PC-3 (cell line): Measurements from ENCODE around the gene BCL3. TPM values are rescaled to one million over a fixed set of nuclear protein-coding genes. Genes with fewer than 3 reads are reported as not detected.
A peak's percentile ranks its signal among the peaks of the same experiment; 100 is the strongest.

ENCODE experiments used
- ATAC-seq: fragments of 200-7000 bp; cut with Tn5 transposase; 2 replicates; pipeline ENCODE4 v1.9.1; 2020; ENCODE audit warnings: mild to moderate bottlenecking, moderate library complexity
- BruUV-seq: library from RNA; stranded (reverse); fragments of 400-500 nt; replicated peaks from 2 replicates; lab custom pipeline; 2021; lab: Mats Ljungman, UMichigan
- CTCF ChIA-PET: fragments of 300-600 bp; sonication (Branson Sonifier 250); formaldehyde crosslinking; loops from one replicate; lab custom pipeline; 2022; ENCODE audit warnings: antibody characterized with exemption; lab: Charles Lee
- POLR2A ChIA-PET: fragments of 300-600 bp; sonication (Branson Sonifier 250); formaldehyde crosslinking; loops from one replicate; lab custom pipeline; 2022; ENCODE audit warnings: antibody characterized with exemption; ENCODE audit not compliant: unreplicated experiment; lab: Charles Lee
- DNase-seq: peaks from one replicate; pipeline ENCODE4 v3.0.0-alpha.2; 2015
- H2AFZ ChIP-seq: fragments of 300-600 bp; sonication (generic); 2 replicates; pipeline ENCODE4 v1.6.0; 2016; ENCODE audit warnings: antibody characterized with exemption, low read length
- H3F3A ChIP-seq: fragments of 300-600 bp; sonication (generic); one replicate; pipeline ENCODE4 v1.6.0; 2017; ENCODE audit warnings: antibody characterized with exemption, low read length, control low read depth, mild to moderate bottlenecking; ENCODE audit not compliant: unreplicated experiment
- H3K27ac ChIP-seq: fragments of 300-600 bp; sonication (generic); 2 replicates; pipeline ENCODE4 v1.5.1; 2016; ENCODE audit warnings: mild to moderate bottlenecking, low read length
- H3K27me3 ChIP-seq: fragments of 300-600 bp; sonication (generic); 2 replicates; pipeline ENCODE4 v1.6.1; 2016; ENCODE audit warnings: low read length, mixed read lengths
- H3K36me3 ChIP-seq: fragments of 300-600 bp; sonication (generic); 2 replicates; pipeline ENCODE4 v1.6.1; 2016; ENCODE audit warnings: low read depth, mixed run types, low read length, mixed read lengths
- H3K4me1 ChIP-seq: fragments of 300-600 bp; sonication (generic); 2 replicates; pipeline ENCODE4 v1.5.1; 2016; ENCODE audit warnings: low read length; ENCODE audit not compliant: insufficient read depth
- H3K4me2 ChIP-seq: fragments of 300-600 bp; sonication (generic); 2 replicates; pipeline ENCODE4 v1.6.0; 2016; ENCODE audit warnings: low read length
- H3K4me3 ChIP-seq: fragments of 300-600 bp; sonication (generic); 2 replicates; pipeline ENCODE4 v1.5.1; 2016; ENCODE audit warnings: mild to moderate bottlenecking, low read length, mixed read lengths
- H3K79me2 ChIP-seq: fragments of 300-600 bp; sonication (generic); 2 replicates; pipeline ENCODE4 v1.6.1; 2017; ENCODE audit warnings: low read length, mixed read lengths
- H3K9ac ChIP-seq: fragments of 300-600 bp; sonication (generic); 2 replicates; pipeline ENCODE4 v1.6.0; 2016; ENCODE audit warnings: mild to moderate bottlenecking, low read length
- H3K9me2 ChIP-seq: fragments of 300-600 bp; sonication (generic); replicated peaks from 2 replicates; pipeline ENCODE4 v1.6.1; 2016; ENCODE audit warnings: mixed run types, low read length, mixed read lengths
- H3K9me3 ChIP-seq: fragments of 300-600 bp; sonication (generic); 2 replicates; pipeline ENCODE4 v1.6.1; 2016; ENCODE audit warnings: low read length, mixed read lengths
- H4K20me1 ChIP-seq: fragments of 300-600 bp; sonication (generic); 2 replicates; pipeline ENCODE4 v1.6.1; 2016; ENCODE audit warnings: low read length, mixed read lengths
- CTCF ChIP-seq: fragments of 300-600 bp; sonication (generic); conservative IDR thresholded peaks from 2 replicates; pipeline ENCODE4 v1.5.1; 2017; ENCODE audit warnings: antibody characterized with exemption, low read depth, mild to moderate bottlenecking, low read length
- EZH2 ChIP-seq: fragments of 300-600 bp; sonication (generic); IDR thresholded peaks from one replicate; pipeline ENCODE4 v1.6.1; 2017; ENCODE audit warnings: antibody characterized with exemption, mild to moderate bottlenecking, low read length; ENCODE audit not compliant: unreplicated experiment
- EZH2phosphoT487 ChIP-seq: fragments of 300-600 bp; sonication (generic); IDR thresholded peaks from 2 replicates; pipeline ENCODE4 v1.6.1; 2018; ENCODE audit warnings: mild to moderate bottlenecking, antibody characterized with exemption, low read length, borderline replicate concordance
- intact Hi-C: fragments of 100-400 bp; cut with micrococcal nuclease; formaldehyde crosslinking; loops from 2 replicates; pipeline ENCODE4 v1.9.0; 2023
- total RNA-seq: library from RNA; depleted of rRNA; stranded (reverse); fragments of >200 nt; gene quantifications from 2 replicates; pipeline ENCODE4 v1.2.3, GENCODE V29; 2014

The BCL3 gene
- total RNA-seq, 1 experiment from 2014 or later = 25.5 TPM

GRCh38 chr19:44735011-44735410 lies 13.5 kb upstream of the BCL3 start:
- Histone ChIP-seq H3K9me2 (no peaks in the 10 kb centered on the region), H3K79me2 (no peaks in the 10 kb centered on the region), H3K9ac (no peak overlapping the region), H3K4me1 (peaks cover 15% of the 10 kb centered on the region; the same call in 1 of the 2 replicates), H2AFZ (0 out of 2 replicates have a peak overlapping the region, but pooled peaks have one; percentile 34), H3K27ac (peak overlapping the region; percentile 53), H3K4me2 (no peak overlapping the region; the same call in 1 of the 2 replicates), H4K20me1 (no peaks in the 10 kb centered on the region), H3K27me3 (no peaks in the 10 kb centered on the region), H3K9me3 (no peaks in the 10 kb centered on the region), H3F3A (no peaks in the 10 kb centered on the region), H3K4me3 (no peak overlapping the region), H3K36me3 (no peaks in the 10 kb centered on the region)
- POLR2A ChIA-PET = no interaction called here
- BruUV-seq = no TSS peak
- intact Hi-C loops = no loop called here
- CTCF ChIA-PET = no interaction called here
- peak; percentile 69 for ATAC-seq
- TF ChIP-seq CTCF (no peak), EZH2phosphoT487 (no peak), EZH2 (no peak)
- DNase-seq = peak; percentile 58

- H2AFZ ChIP-seq = no peak overlapping the region
- H3K9ac ChIP-seq = no peak overlapping the region
- H3K27ac ChIP-seq = no peak overlapping the region
- no peaks in the 10 kb centered on the region for H3K27me3 ChIP-seq
- intact Hi-C loops = no loop called here
- peaks cover 30% of the 10 kb centered on the region for H3K4me1 ChIP-seq
- H3K4me2 ChIP-seq = no peak overlapping the region
- no peak for TF ChIP-seq EZH2phosphoT487
- no peak for TF ChIP-seq CTCF
- TF ChIP-seq EZH2 = no peak
- no peak for ATAC-seq
- POLR2A ChIA-PET = no interaction called here
- no peaks in the 10 kb centered on the region for H3K9me2 ChIP-seq
- no peak overlapping the region for H3K4me3 ChIP-seq
- DNase-seq = no peak
- no peaks in the 10 kb centered on the region for H4K20me1 ChIP-seq
- H3F3A ChIP-seq = no peaks in the 10 kb centered on the region
- no peaks in the 10 kb centered on the region for H3K79me2 ChIP-seq
- BruUV-seq = no TSS peak
- no peaks in the 10 kb centered on the region for H3K9me3 ChIP-seq
- no peaks in the 10 kb centered on the region for H3K36me3 ChIP-seq
- CTCF ChIA-PET = no interaction called here
These were observed 11.1 kb upstream of the BCL3 start for GRCh38 chr19:44737238-44738071.

- Histone ChIP-seq H3K27ac (no peak overlapping the region), H3K4me2 (no peak overlapping the region), H3K4me1 (peaks cover 37% of the 10 kb centered on the region), H2AFZ (no peak overlapping the region), H3K9me3 (no peaks in the 10 kb centered on the region), H3K27me3 (no peaks in the 10 kb centered on the region), H3K79me2 (no peaks in the 10 kb centered on the region), H3K4me3 (no peak overlapping the region), H4K20me1 (no peaks in the 10 kb centered on the region), H3K9ac (no peak overlapping the region), H3F3A (no peaks in the 10 kb centered on the region), H3K36me3 (no peaks in the 10 kb centered on the region), H3K9me2 (no peaks in the 10 kb centered on the region)
- ATAC-seq (no peak), DNase-seq (no peak)
- BruUV-seq = no TSS peak
- intact Hi-C loops = no loop called here
- ChIA-PET CTCF (no interaction called here), POLR2A (no interaction called here)
- TF ChIP-seq EZH2 (no peak), CTCF (no peak), EZH2phosphoT487 (no peak)
These were observed 10.4 kb upstream of the BCL3 start for GRCh38 chr19:44738136-44738535.
